A549 (cell line): ENCODE results near the gene JAKMIP1.

Experiments
- EP300 ChIP-seq, 2 experiments: fragments of >200 bp; sonication (Bioruptor Twin); formaldehyde crosslinking; IDR thresholded peaks; 2 replicates in 1 of 2; 3 replicates in 1 of 2; pipeline ENCODE4 v1.6.1; 2016 to 2017
- MYC ChIP-seq: IDR thresholded peaks from 2 replicates; pipeline ENCODE4 v1.6.1; 2012; ENCODE audit warnings: mild to moderate bottlenecking, inconsistent platforms, low read length, improper control_type of control experiment, borderline replicate concordance
- NR3C1 ChIP-seq: fragments of >200 bp; sonication (Bioruptor Twin); formaldehyde crosslinking; IDR thresholded peaks from 3 replicates; pipeline ENCODE4 v1.6.1; 2017
- POLR2A ChIP-seq: IDR thresholded peaks from 2 replicates; pipeline ENCODE4 v1.6.1; 2012; ENCODE audit warnings: mild to moderate bottlenecking, low read length
- ZC3H11A ChIP-seq: fragments of 450-650 bp; IDR thresholded peaks from 2 replicates; pipeline ENCODE4 v1.6.1; 2014; ENCODE audit warnings: antibody characterized with exemption, mild to moderate bottlenecking
- TF ChIP-seq, protein P1 (sequence below): fragments of 450-650 bp; IDR thresholded peaks from 2 replicates; pipeline ENCODE4 v1.6.1; 2014; ENCODE audit warnings: antibody characterized with exemption

DNA sequence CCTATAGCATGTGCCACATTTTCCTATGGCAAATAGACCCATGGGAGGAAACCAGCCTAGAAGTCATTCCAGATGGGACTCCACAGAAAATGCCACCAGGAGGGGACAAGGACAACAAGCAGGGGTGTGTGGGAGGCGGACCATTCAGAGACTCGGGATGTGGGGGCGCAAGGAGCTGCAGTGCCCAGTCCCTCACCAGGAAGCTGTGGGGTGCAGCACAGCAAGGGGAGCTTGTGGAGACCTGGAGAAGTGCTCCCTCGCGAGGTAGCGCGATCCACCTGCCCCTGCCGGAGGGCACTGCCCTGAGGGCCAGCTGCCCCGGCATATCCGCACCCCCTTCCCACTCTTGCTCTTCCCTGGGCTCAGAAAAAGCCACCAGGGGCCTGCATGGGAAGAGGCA is 136.7 kb downstream of the JAKMIP1 start:
- TF ChIP-seq MYC (no peak), NR3C1 (no peak), ZC3H11A (no peak), EP300 (IDR thresholded peaks at IDR 0.05) (no peak), POLR2A (no peak)
- TF ChIP-seq, protein P1, sequence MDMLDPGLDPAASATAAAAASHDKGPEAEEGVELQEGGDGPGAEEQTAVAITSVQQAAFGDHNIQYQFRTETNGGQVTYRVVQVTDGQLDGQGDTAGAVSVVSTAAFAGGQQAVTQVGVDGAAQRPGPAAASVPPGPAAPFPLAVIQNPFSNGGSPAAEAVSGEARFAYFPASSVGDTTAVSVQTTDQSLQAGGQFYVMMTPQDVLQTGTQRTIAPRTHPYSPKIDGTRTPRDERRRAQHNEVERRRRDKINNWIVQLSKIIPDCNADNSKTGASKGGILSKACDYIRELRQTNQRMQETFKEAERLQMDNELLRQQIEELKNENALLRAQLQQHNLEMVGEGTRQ, result no peak
